Upper lobe of right lung (tissue), 1 donor: ENCODE results near the gene HNRNPA3. TPM values are rescaled to one million over a fixed set of nuclear protein-coding genes. Genes with fewer than 3 reads are reported as not detected.

Experiments used
- ATAC-seq: fragments of 200-7000 bp; cut with Tn5 transposase; one replicate; pipeline ENCODE4 v1.9.1; 2020; ENCODE audit warnings: mild to moderate bottlenecking, moderate library complexity
- DNase-seq: peaks from one replicate; pipeline ENCODE4 v3.0.0-alpha.2; 2020
- H3K27ac ChIP-seq: fragments of 200-600 bp; one replicate; pipeline ENCODE4 v1.8.0; 2022
- H3K27me3 ChIP-seq: fragments of 200-600 bp; one replicate; pipeline ENCODE4 v1.8.0; 2022; ENCODE audit warnings: mild to moderate bottlenecking
- H3K36me3 ChIP-seq: fragments of 200-600 bp; one replicate; pipeline ENCODE4 v1.8.0; 2022
- H3K4me1 ChIP-seq: fragments of 200-600 bp; one replicate; pipeline ENCODE4 v1.8.0; 2022
- H3K4me3 ChIP-seq: fragments of 200-600 bp; one replicate; pipeline ENCODE4 v1.8.0; 2022; ENCODE audit warnings: mild to moderate bottlenecking
- H3K9me3 ChIP-seq: fragments of 200-600 bp; one replicate; pipeline ENCODE4 v1.8.0; 2022
- CTCF ChIP-seq: fragments of 200-600 bp; IDR thresholded peaks from one replicate; pipeline ENCODE4 v1.8.0; 2022; ENCODE audit warnings: antibody characterized with exemption
- intact Hi-C: fragments of 100-400 bp; cut with DNase I; formaldehyde crosslinking; loops from one replicate; pipeline ENCODE4 v1.11.0; 2022
- total RNA-seq: library from RNA; stranded (reverse); fragmentation: NEBNext Ultra II Directional; extraction: Animal tissue kit (Norgen Biotek cat#: 25700); gene quantifications from one replicate; pipeline ENCODE4 v1.2.1, GENCODE V29; 2021
- donor health status: DM: no; HTN: yes; CAD: no; lungs with severe emphysema.

HNRNPA3 gene
- total RNA-seq, 1 donor from 2014 or later: 139 TPM

- Histone ChIP-seq H3K36me3 (no peaks in the 10 kb centered on the region), H3K4me3 (peak overlapping the region; percentile 91), H3K9me3 (no peaks in the 10 kb centered on the region), H3K27ac (peak overlapping the region; percentile 99), H3K4me1 (peaks cover 63% of the 10 kb centered on the region), H3K27me3 (no peaks in the 10 kb centered on the region)
- TF ChIP-seq CTCF: no peak
- no peak for DNase-seq
- intact Hi-C loops: loop anchor here (10.0 kb wide), 1 partner anchor 47 kb away; the partner anchor contains the start of gene HNRNPA3
- ATAC-seq: no peak
Observed at GRCh38 chr2:177261116-177262060, 48.8 kb downstream of the HNRNPA3 start.

- Histone ChIP-seq H3K4me1 (peaks cover 62% of the 10 kb centered on the region), H3K27ac (peak overlapping the region; percentile 99), H3K4me3 (peak overlapping the region; percentile 91), H3K9me3 (no peaks in the 10 kb centered on the region), H3K27me3 (no peaks in the 10 kb centered on the region), H3K36me3 (no peaks in the 10 kb centered on the region)
- no peak for ATAC-seq
- no peak for DNase-seq
- intact Hi-C loops: loop anchor here (10.0 kb wide), 1 partner anchor 47 kb away; the partner anchor contains the start of gene HNRNPA3
- TF ChIP-seq CTCF: no peak
Observed at GRCh38 chr2:177262092-177262491, 49.5 kb downstream of the HNRNPA3 start.

GRCh38 chr2:177262958-177263450 lies 50.4 kb downstream of the HNRNPA3 start:
- ATAC-seq: no peak
- peaks cover 53% of the 10 kb centered on the region for H3K4me1 ChIP-seq
- H3K36me3 ChIP-seq: no peaks in the 10 kb centered on the region
- no peaks in the 10 kb centered on the region for H3K27me3 ChIP-seq
- no peak for TF ChIP-seq CTCF
- peak overlapping the region; percentile 99 for H3K27ac ChIP-seq
- H3K9me3 ChIP-seq: no peaks in the 10 kb centered on the region
- H3K4me3 ChIP-seq: peak overlapping the region; percentile 91
- intact Hi-C loops: loop anchor here (10.0 kb wide), 1 partner anchor 48 kb away; the partner anchor contains the start of gene HNRNPA3
- no peak for DNase-seq

GRCh38 chr2:177263451-177264208 lies 51.0 kb downstream of the HNRNPA3 start:
- no peaks in the 10 kb centered on the region for H3K36me3 ChIP-seq
- peak overlapping the region; percentile 99 for H3K27ac ChIP-seq
- DNase-seq (peak; percentile 99), ATAC-seq (peak; percentile 87)
- no peaks in the 10 kb centered on the region for H3K9me3 ChIP-seq
- no peaks in the 10 kb centered on the region for H3K27me3 ChIP-seq
- peak; percentile 90 for TF ChIP-seq CTCF
- peaks cover 49% of the 10 kb centered on the region for H3K4me1 ChIP-seq
- intact Hi-C loops: loop anchor here (10.0 kb wide), 1 partner anchor 49 kb away; the partner anchor contains the start of gene HNRNPA3
- peak overlapping the region; percentile 91 for H3K4me3 ChIP-seq

GRCh38 chr2:177264209-177264692 lies 51.7 kb downstream of the HNRNPA3 start:
- ATAC-seq (peak; percentile 44), DNase-seq (peak; percentile 82)
- Histone ChIP-seq H3K4me3 (peak overlapping the region; percentile 91), H3K27me3 (no peaks in the 10 kb centered on the region), H3K9me3 (no peaks in the 10 kb centered on the region), H3K36me3 (no peaks in the 10 kb centered on the region), H3K27ac (peak overlapping the region; percentile 99), H3K4me1 (peaks cover 43% of the 10 kb centered on the region)
- no peak for TF ChIP-seq CTCF
- intact Hi-C loops: loop anchor here (10.0 kb wide), 1 partner anchor 49 kb away; the partner anchor contains the start of gene HNRNPA3
